IPS-18a (cell line): Measurements from ENCODE around the gene ERBIN.

Source experiments
- H3K27ac ChIP-seq: one replicate; pipeline ENCODE4 v1.5.1; 2013; ENCODE audit warnings: low read length
- H3K27me3 ChIP-seq: one replicate; pipeline ENCODE4 v1.6.1; 2013; ENCODE audit warnings: mild to moderate bottlenecking, low read length; ENCODE audit not compliant: control insufficient read depth, insufficient read depth
- H3K36me3 ChIP-seq: one replicate; pipeline ENCODE4 v1.6.1; 2013; ENCODE audit warnings: low read depth, low read length; ENCODE audit not compliant: control insufficient read depth
- H3K4me1 ChIP-seq: one replicate; pipeline ENCODE4 v1.6.1; 2013; ENCODE audit warnings: low read depth, low read length; ENCODE audit not compliant: control insufficient read depth
- H3K4me3 ChIP-seq: one replicate; pipeline ENCODE4 v1.5.1; 2013; ENCODE audit warnings: low read length
- H3K9ac ChIP-seq: one replicate; pipeline ENCODE4 v1.6.1; 2013; ENCODE audit warnings: mild to moderate bottlenecking, low read length, moderate library complexity
- H3K9me3 ChIP-seq: one replicate; pipeline ENCODE4 v1.6.1; 2013; ENCODE audit warnings: low read depth, low read length; ENCODE audit not compliant: control insufficient read depth

ERBIN gene

DNA sequence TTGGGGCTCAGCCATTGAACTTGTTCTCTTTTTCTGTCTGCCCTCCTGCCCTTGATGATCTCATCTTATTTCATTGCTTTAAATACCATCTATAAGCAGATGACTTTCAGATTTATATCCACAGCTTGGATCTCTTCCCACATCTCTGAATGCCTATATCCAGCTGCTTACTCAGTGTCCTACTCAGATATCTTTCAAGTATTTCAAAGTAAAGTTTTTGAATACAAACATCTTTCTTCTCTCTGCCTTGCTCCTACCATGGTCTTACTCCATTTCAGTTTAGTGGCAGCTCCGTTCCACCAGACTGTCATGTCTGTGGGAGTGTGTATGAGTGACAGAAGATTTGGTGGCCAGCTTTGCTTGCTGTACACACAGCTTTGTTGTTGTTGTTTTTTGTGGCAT is 59.7 kb downstream of the ERBIN start:
- Histone ChIP-seq H3K9ac (no peak overlapping the region), H3K27ac (no peak overlapping the region), H3K9me3 (no peaks in the 10 kb centered on the region), H3K27me3 (no peaks in the 10 kb centered on the region), H3K4me1 (peaks cover 21% of the 10 kb centered on the region), H3K4me3 (no peak overlapping the region), H3K36me3 (no peaks in the 10 kb centered on the region)

DNA sequence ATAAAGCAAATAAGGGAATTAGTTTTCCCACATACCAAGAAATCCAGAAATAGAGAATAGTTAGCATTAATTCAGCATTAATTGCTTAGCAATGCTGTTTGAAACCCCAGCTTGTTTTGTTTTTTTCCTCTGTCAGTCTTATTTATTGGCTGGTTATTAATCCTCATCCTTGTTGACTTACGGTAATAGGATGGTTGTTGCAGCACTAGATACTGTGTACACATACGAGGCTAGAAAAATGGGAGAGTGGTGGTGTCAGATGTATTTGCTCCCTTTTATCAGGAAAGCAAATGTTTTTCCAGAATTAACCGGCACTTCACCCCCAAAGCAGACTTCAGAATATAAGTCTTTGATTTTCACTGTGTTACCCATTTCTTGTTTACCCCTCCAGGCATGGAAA is 60.4 kb downstream of the ERBIN start:
- no peaks in the 10 kb centered on the region for H3K9me3 ChIP-seq
- no peak overlapping the region for H3K9ac ChIP-seq
- peaks cover 21% of the 10 kb centered on the region for H3K4me1 ChIP-seq
- no peaks in the 10 kb centered on the region for H3K27me3 ChIP-seq
- no peaks in the 10 kb centered on the region for H3K36me3 ChIP-seq
- H3K4me3 ChIP-seq = no peak overlapping the region
- no peak overlapping the region for H3K27ac ChIP-seq

DNA sequence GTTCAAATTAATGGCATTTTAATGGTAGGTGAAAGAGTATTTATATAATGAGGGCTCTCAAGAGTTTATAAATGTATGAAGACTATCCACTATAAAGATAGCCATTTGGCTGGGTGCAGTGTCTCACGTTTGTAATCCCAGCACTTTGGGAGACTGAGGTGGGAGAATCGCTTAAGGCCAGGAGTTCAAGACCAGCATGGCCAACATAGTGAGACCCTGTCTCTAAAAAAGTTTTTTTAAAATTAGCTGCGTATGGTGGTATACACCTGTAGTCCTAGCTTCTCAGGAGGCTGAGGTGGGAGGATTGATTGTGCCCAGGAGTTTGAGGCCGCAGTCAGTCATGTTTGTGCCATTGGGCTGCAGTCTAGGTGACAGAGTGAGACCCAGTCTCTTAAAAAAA is 61.6 kb downstream of the ERBIN start:
- no peak overlapping the region for H3K27ac ChIP-seq
- no peak overlapping the region for H3K9ac ChIP-seq
- no peak overlapping the region for H3K4me3 ChIP-seq
- no peaks in the 10 kb centered on the region for H3K27me3 ChIP-seq
- H3K9me3 ChIP-seq = no peaks in the 10 kb centered on the region
- peaks cover 21% of the 10 kb centered on the region for H3K4me1 ChIP-seq
- no peaks in the 10 kb centered on the region for H3K36me3 ChIP-seq

DNA sequence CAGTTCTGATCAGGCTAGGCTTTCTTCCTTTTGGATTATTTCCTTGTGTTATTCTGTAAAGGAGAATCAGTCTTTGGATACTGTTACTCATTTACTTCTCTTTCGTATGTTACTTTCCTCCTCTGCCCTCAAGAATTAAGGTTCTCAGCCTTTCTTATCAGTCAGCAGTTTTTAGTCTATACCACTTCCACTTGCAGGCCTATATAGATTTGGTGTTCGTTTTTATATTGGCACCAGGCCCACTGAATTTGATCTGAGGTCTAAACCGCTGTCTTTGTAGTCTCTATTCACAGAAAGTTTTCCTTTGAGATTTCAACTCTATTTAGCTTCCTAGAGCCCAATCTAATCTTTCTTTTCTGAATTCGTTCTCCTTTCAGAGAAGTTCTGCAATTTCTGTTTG is 62.8 kb downstream of the ERBIN start:
- Histone ChIP-seq H3K9me3 (no peaks in the 10 kb centered on the region), H3K4me1 (peaks cover 16% of the 10 kb centered on the region), H3K9ac (no peak overlapping the region), H3K27me3 (no peaks in the 10 kb centered on the region), H3K27ac (no peak overlapping the region), H3K4me3 (no peak overlapping the region), H3K36me3 (no peaks in the 10 kb centered on the region)

DNA sequence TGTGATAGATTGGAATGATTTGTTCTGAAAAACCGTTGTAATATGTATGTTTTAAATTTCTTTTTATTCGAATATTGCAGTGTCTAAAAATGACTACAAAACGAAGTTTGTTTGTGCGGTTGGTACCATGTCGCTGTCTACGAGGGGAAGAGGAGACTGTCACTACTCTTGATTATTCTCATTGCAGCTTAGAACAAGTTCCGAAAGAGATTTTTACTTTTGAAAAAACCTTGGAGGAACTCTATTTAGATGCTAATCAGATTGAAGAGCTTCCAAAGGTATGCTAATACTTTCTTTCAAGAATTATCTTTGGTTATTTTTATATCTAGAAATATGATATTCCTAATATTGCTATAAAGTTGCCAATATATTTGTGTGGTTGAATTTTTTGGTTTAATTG is 66.3 kb downstream of the ERBIN start:
- H3K9ac ChIP-seq = no peak overlapping the region
- H3K27me3 ChIP-seq = no peaks in the 10 kb centered on the region
- no peaks in the 10 kb centered on the region for H3K9me3 ChIP-seq
- H3K27ac ChIP-seq = no peak overlapping the region
- peaks cover 13% of the 10 kb centered on the region for H3K4me1 ChIP-seq
- H3K36me3 ChIP-seq = no peaks in the 10 kb centered on the region
- no peak overlapping the region for H3K4me3 ChIP-seq

DNA sequence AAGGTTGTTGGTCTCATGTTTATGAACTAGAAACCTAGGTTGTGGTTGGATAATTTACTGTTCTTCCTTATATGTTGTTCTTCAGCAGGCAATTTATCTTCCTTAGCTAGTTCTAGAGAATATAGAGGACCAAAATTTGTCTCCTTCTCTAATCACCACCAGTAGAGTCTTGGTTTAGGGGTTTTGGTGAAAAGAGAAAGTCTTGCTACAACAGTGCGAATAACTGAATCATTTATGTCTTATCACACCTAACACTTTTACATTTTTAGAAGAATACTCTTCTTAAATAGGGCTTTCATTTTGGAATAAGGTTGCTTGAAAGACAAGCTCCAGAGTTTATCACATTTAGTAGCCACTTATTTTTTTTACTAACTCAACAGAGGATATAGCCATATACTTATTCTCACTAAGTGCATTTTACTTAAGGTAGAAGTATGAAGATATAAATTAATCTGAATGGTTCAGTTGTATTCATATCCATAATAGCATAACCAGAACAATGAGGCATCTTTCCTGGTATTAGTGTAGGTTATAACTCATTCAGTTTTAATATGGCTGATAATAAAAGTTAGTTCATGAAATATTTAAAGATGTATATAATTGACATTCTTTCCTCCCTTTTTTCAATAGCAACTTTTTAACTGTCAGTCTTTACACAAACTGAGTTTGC is 67.9 kb downstream of the ERBIN start:
- Histone ChIP-seq H3K36me3 (no peaks in the 10 kb centered on the region), H3K9ac (no peak overlapping the region), H3K4me1 (peaks cover 17% of the 10 kb centered on the region), H3K9me3 (no peaks in the 10 kb centered on the region), H3K4me3 (no peak overlapping the region), H3K27ac (no peak overlapping the region), H3K27me3 (no peaks in the 10 kb centered on the region)

DNA sequence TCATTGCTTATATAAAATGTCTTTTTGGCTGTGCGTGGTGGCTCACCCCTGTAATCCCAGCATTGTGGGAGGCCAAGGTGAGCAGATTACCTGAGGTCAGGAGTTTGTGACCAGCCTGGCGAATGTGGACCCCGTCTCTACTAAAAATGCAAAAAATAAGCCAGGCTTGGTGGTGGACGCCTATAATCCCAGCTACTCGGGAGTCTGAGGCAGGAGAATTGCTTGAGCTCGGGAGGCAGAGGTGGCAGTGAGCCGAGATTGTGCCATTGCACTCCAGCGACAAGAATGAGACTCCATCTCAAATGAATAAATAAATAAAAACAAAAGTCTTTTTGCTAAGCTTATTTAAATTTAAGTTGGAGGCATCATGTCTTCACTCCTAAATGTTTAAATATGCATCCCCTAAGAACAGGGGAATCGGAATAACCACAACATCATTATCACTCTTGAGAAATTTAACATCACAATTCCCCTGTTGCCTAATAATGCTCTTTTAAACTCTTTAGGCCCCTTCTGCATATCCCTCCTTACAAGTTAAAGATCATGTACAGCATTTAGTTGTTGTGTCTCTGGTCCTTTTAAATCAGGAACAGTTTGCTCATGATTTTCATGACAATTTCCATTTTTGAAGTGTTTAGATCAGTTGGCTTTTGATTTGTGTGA is 72.8 kb downstream of the ERBIN start:
- Histone ChIP-seq H3K36me3 (no peaks in the 10 kb centered on the region), H3K4me1 (peaks cover 6% of the 10 kb centered on the region), H3K9ac (no peak overlapping the region), H3K27me3 (no peaks in the 10 kb centered on the region), H3K4me3 (no peak overlapping the region), H3K27ac (no peak overlapping the region), H3K9me3 (no peaks in the 10 kb centered on the region)

DNA sequence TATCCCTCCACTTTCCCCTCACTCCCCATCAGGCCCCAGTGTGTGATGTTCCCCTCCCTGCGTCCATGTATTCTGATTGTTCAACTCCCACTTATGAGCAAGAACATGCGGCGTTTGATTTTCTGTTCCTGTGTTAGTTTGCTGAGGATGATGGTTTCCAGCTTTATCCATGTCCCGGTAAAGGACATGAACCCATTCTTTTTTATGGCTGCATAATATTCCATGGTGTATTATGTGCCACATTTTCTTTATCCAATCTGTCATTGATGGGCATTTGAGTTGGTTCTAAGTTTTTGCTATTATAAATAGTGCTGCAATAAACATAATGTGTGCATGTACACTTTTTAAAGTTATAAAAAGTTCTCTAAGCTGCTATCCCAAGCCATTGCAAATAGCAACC is 75.6 kb downstream of the ERBIN start:
- Histone ChIP-seq H3K9me3 (no peaks in the 10 kb centered on the region), H3K36me3 (no peaks in the 10 kb centered on the region), H3K9ac (no peak overlapping the region), H3K4me1 (peaks cover 6% of the 10 kb centered on the region), H3K4me3 (no peak overlapping the region), H3K27ac (no peak overlapping the region), H3K27me3 (no peaks in the 10 kb centered on the region)

DNA sequence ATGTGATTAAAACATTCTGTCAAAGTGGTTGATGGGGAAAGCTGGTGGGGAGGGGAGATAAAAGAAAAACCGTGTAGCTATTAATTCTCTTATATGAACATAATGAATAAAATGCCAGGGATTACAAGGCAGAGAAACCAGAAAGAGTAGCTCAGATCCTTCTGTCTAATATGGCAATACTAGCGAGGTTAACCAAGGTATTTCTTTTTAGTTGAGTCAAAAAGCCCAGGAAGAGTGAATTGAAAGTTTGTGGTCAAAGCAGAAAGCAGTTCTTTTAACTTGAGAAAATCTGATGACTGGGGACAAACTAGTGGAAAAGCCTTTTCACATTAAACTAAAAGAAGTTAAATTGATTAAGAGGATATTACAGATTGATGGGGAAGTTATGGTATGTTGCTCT is 76.0 kb downstream of the ERBIN start:
- Histone ChIP-seq H3K27ac (no peak overlapping the region), H3K36me3 (no peaks in the 10 kb centered on the region), H3K9ac (no peak overlapping the region), H3K9me3 (no peaks in the 10 kb centered on the region), H3K4me1 (peaks cover 6% of the 10 kb centered on the region), H3K4me3 (no peak overlapping the region), H3K27me3 (no peaks in the 10 kb centered on the region)

DNA sequence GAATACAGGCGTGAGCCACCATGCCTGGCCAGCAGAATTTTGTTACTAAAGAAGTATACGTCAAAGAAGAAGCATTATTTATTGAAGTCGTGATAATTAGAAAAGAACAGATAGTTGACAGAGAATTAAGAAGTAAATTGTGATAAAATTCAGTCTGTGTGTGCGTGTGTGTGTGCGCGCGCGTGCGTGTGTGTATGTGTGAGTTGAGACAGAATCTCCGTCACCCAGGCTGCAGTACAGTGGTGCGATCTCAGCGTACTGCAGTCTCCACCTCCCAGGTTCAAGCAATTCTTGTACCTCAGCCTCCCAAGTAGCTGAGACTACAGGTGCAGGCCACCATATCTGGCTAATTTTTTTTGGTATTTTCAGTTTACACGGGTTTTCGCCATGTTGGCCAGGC is 77.8 kb downstream of the ERBIN start:
- H3K36me3 ChIP-seq = no peaks in the 10 kb centered on the region

DNA sequence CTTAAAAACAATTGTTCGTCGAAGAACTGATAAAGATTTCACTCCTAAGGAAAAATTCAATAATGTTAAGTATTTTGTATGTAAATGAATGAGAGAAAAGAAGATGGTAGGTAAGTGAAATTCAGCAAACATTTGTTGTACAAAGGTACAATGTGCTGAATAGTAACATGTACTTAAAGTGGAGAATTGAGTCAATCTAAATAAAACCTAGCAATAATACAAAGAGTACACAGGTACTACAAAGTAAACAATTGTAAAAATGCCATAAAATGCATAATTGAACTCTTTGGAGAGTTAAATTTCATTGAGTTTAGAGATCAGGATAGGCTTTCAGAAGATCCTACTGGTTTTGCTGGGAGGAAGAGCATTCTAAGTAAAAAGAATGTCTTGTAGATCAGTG is 82.9 kb downstream of the ERBIN start:
- Histone ChIP-seq H3K4me1 (no peaks in the 10 kb centered on the region), H3K36me3 (peaks cover 4% of the 10 kb centered on the region), H3K9ac (no peak overlapping the region), H3K4me3 (no peak overlapping the region), H3K27ac (no peak overlapping the region), H3K9me3 (no peaks in the 10 kb centered on the region), H3K27me3 (no peaks in the 10 kb centered on the region)

More for the DNA sequence above, 77.8 kb downstream of the ERBIN start:
- no peaks in the 10 kb centered on the region for H3K27me3 ChIP-seq
- H3K27ac ChIP-seq = no peak overlapping the region
- no peaks in the 10 kb centered on the region for H3K9me3 ChIP-seq
- no peak overlapping the region for H3K4me3 ChIP-seq
- H3K4me1 ChIP-seq = peaks cover 2% of the 10 kb centered on the region
- no peak overlapping the region for H3K9ac ChIP-seq

DNA sequence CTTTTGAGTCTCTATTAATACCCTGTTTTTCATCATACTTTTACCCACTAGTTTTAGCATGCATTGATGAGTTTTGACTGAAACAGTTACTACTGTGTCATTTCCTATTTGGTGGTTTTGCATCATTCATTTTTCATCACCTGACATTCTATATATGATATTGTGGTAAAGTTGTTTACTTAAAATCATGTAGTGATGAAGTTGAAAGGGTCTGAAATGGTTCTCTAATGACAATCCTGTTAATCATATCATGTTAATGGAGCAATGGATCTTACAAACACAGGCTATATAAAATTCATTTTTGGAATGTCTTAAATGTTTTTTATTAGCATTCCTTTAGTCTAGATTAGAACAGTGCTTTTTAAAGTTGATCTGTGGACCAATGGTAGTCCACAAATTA is 84.1 kb downstream of the ERBIN start:
- no peak overlapping the region for H3K27ac ChIP-seq
- H3K9ac ChIP-seq = no peak overlapping the region
- no peak overlapping the region for H3K4me3 ChIP-seq
- no peaks in the 10 kb centered on the region for H3K4me1 ChIP-seq
- no peaks in the 10 kb centered on the region for H3K27me3 ChIP-seq
- peaks cover 4% of the 10 kb centered on the region for H3K36me3 ChIP-seq
- H3K9me3 ChIP-seq = no peaks in the 10 kb centered on the region
